K562 (cell line): ENCODE measurements around the gene SLC24A4. TPM values are rescaled to one million over a fixed set of nuclear protein-coding genes. Genes with fewer than 3 reads are reported as not detected.

Experiments used
- ATAC-seq: fragments of 200-7000 bp; cut with Tn5 transposase; 3 replicates; pipeline ENCODE4 v1.9.1; 2020; ENCODE audit warnings: moderate library complexity
- BruUV-seq: library from RNA; stranded (reverse); fragments of 400-500 nt; replicated peaks from 2 replicates; lab custom pipeline; 2021; lab: Mats Ljungman, UMichigan
- CTCF ChIA-PET: fragments of 300-600 bp; formaldehyde crosslinking; extraction: SDS; loops from one replicate; lab custom pipeline; 2021; ENCODE audit warnings: low intra/inter-chr PET ratio; lab: Yijun Ruan, JAX
- POLR2A ChIA-PET: fragments of 300-600, 350-650 bp; sonication (Branson Sonifier 250); formaldehyde crosslinking; extraction: SDS; loops from one replicate; lab custom pipeline; 2021; ENCODE audit warnings: antibody characterized with exemption, inconsistent platforms; lab: Yijun Ruan, JAX
- DNase-seq, 4 experiments: peaks; one replicate each; pipeline versions ENCODE4 v3.0.0 to v3.0.0-alpha.2; 2011 to 2018; ENCODE audit warnings: low spot score in 3 of 4, mixed read lengths in 3 of 4; ENCODE audit errors: extremely low read depth in 1 of 4
- FAIRE-seq: peaks from 2 replicates; lab custom pipeline; 2011; peaks lifted over from hg19 to GRCh38; lab: Jason Lieb, UNC
- H2AFZ ChIP-seq: 2 replicates; pipeline ENCODE4 v1.6.0; 2011; ENCODE audit warnings: low read depth, low read length, control low read depth, inconsistent platforms
- H3K27ac ChIP-seq: fragments of 200-600 bp; 3 replicates; pipeline ENCODE4 v1.8.0; 2011; ENCODE audit warnings: low read depth, mild to moderate bottlenecking, control low read depth, inconsistent platforms, low read length, moderate library complexity, mixed read lengths; ENCODE audit errors: extremely low read depth
- H3K27me3 ChIP-seq, 2 experiments: fragments of 300-600 bp in 1 of 2; 2 replicates in 1 of 2; 3 replicates in 1 of 2; pipeline versions ENCODE4 v1.6.0 to v1.8.0; 2011; ENCODE audit warnings: inconsistent platforms in 2 of 2, low read length in 2 of 2, mild to moderate bottlenecking in 1 of 2, mixed read lengths in 1 of 2, moderate library complexity in 1 of 2; ENCODE audit not compliant: control insufficient read depth in 2 of 2, insufficient read depth in 2 of 2
- H3K36me3 ChIP-seq: fragments of 300-600 bp; 3 replicates; pipeline ENCODE4 v1.8.0; 2011; ENCODE audit warnings: mild to moderate bottlenecking, low read length, inconsistent platforms; ENCODE audit not compliant: control insufficient read depth, insufficient read depth
- H3K4me1 ChIP-seq, 2 experiments: fragments of 200-600 bp in 1 of 2; replicated peaks in 1 of 2; 2 replicates in 1 of 2; 3 replicates in 1 of 2; pipeline versions ENCODE4 v1.5.1 to v1.8.0; 2011; ENCODE audit warnings: inconsistent platforms in 2 of 2, low read length in 2 of 2, mild to moderate bottlenecking in 1 of 2, mixed read lengths in 1 of 2, moderate library complexity in 1 of 2; ENCODE audit not compliant: control insufficient read depth in 2 of 2, insufficient read depth in 2 of 2
- H3K4me2 ChIP-seq: 2 replicates; pipeline ENCODE4 v1.6.1; 2011; ENCODE audit warnings: low read length, control low read depth, inconsistent platforms, mixed read lengths; ENCODE audit not compliant: insufficient read depth
- H3K4me3 ChIP-seq: fragments of 200-600 bp; sonication (generic), shearing (Covaris generic); 2 replicates; pipeline ENCODE4 v1.5.1; 2016; ENCODE audit warnings: control low read depth, inconsistent platforms
- H3K79me2 ChIP-seq: fragments of 200-600 bp; 3 replicates; pipeline ENCODE4 v1.8.0; 2011; ENCODE audit warnings: low read length, inconsistent platforms; ENCODE audit not compliant: control insufficient read depth, insufficient read depth
- H3K9ac ChIP-seq, 2 experiments: 2 replicates each; pipeline versions ENCODE4 v1.6.0 to v1.6.1; 2011; ENCODE audit warnings: low read depth in 2 of 2, low read length in 2 of 2, control low read depth in 1 of 2, inconsistent platforms in 1 of 2, mild to moderate bottlenecking in 1 of 2, mixed read lengths in 1 of 2; ENCODE audit not compliant: insufficient read depth in 1 of 2
- H3K9me1 ChIP-seq: one replicate; pipeline ENCODE4 v1.6.0; 2011; ENCODE audit warnings: inconsistent platforms, mild to moderate bottlenecking, low read length, moderate library complexity; ENCODE audit not compliant: control insufficient read depth, insufficient read depth
- H3K9me3 ChIP-seq: replicated peaks from 2 replicates; pipeline ENCODE4 v1.5.1; 2011; ENCODE audit warnings: low read depth, low read length, inconsistent platforms; ENCODE audit not compliant: control insufficient read depth, insufficient read depth
- H4K20me1 ChIP-seq: replicated peaks from 2 replicates; pipeline ENCODE4 v1.6.1; 2011; ENCODE audit warnings: low read length, inconsistent platforms, mixed read lengths; ENCODE audit not compliant: control insufficient read depth, insufficient read depth
- ATF6 ChIP-seq: sonication (generic); formaldehyde crosslinking; IDR thresholded peaks from 2 replicates; pipeline ENCODE4 v1.4.0; 2020; ENCODE audit warnings: mild to moderate bottlenecking, missing genetic modification reagents
- CBFA2T2 ChIP-seq: fragments of 450-650 bp; conservative IDR thresholded peaks from 2 replicates; pipeline ENCODE4 v1.6.1; 2017; ENCODE audit warnings: mild to moderate bottlenecking
- MEF2D ChIP-seq: conservative IDR thresholded peaks from 2 replicates; pipeline ENCODE4 v1.6.1; 2016; ENCODE audit warnings: low read depth, missing genetic modification characterization, missing compliant biosample characterization
- NFIX ChIP-seq: fragments of 250-450 bp; sonication (Bioruptor Pico); IDR thresholded peaks from 2 replicates; pipeline ENCODE4 v1.4.0; 2020; ENCODE audit warnings: low read depth, mild to moderate bottlenecking, moderate library complexity
- PRMT5 ChIP-seq: sonication (generic); formaldehyde crosslinking; IDR thresholded peaks from 2 replicates; pipeline ENCODE4 v1.5.0; 2020; ENCODE audit warnings: missing genetic modification reagents
- RBM25 ChIP-seq: fragments of 200-400 bp; formaldehyde crosslinking; IDR thresholded peaks from 2 replicates; pipeline ENCODE4 v1.6.1; 2018; ENCODE audit warnings: low read length, low read depth, moderate library complexity; ENCODE audit not compliant: severe bottlenecking
- RFX5 ChIP-seq: IDR thresholded peaks from 2 replicates; pipeline ENCODE4 v1.6.1; 2011; ENCODE audit warnings: low read depth, mild to moderate bottlenecking, improper control_type of control experiment, low read length
- SIN3B ChIP-seq: fragments of 450-650 bp; IDR thresholded peaks from 2 replicates; pipeline ENCODE4 v1.6.1; 2017; ENCODE audit warnings: low read depth, mild to moderate bottlenecking, moderate library complexity
- SMARCB1 ChIP-seq: IDR thresholded peaks from 2 replicates; pipeline ENCODE4 v1.6.1; 2011; ENCODE audit warnings: improper control_type of control experiment, low read depth; ENCODE audit not compliant: insufficient read length
- TCFL5 ChIP-seq: fragments of 250-450 bp; sonication (Bioruptor Pico); conservative IDR thresholded peaks from 2 replicates; pipeline ENCODE4 v1.6.1; 2021; ENCODE audit warnings: mild to moderate bottlenecking, moderate library complexity, matching md5 sums
- WHSC1 ChIP-seq: IDR thresholded peaks from one replicate; pipeline ENCODE4 v1.6.1; 2012; ENCODE audit warnings: low read length, control low read depth, inconsistent platforms
- ZBED1 ChIP-seq: IDR thresholded peaks from 2 replicates; pipeline ENCODE4 v1.6.1; 2014
- ZNF124 ChIP-seq: sonication (generic); formaldehyde crosslinking; IDR thresholded peaks from 2 replicates; pipeline ENCODE4 v1.8.1; 2022; ENCODE audit warnings: missing genetic modification reagents
- ZNF75A ChIP-seq: fragments of 450-650 bp; formaldehyde crosslinking; IDR thresholded peaks from 2 replicates; pipeline ENCODE4 v1.4.0; 2020; ENCODE audit warnings: mild to moderate bottlenecking
- WGBS: fragments of 100-300 bp; shearing (Covaris generic); methylation state at CpG from one replicate; pipeline ENCODE4 v1.1.6; 2016; ENCODE audit warnings: low coverage, mixed read lengths; ENCODE audit not compliant: insufficient coverage; ENCODE audit errors: missing lambda C conversion rate; 5-methylcytosine and 5-hydroxymethylcytosine counted together
- in situ Hi-C: fragments of 300-500 bp; cut with MboI; formaldehyde crosslinking; loops from 4 replicates; pipeline ENCODE4 v1.15.0; 2018; ENCODE audit warnings: inconsistent platforms, mixed read lengths
- intact Hi-C: fragments of 100-400 bp; cut with micrococcal nuclease; formaldehyde crosslinking; loops from 2 replicates; pipeline ENCODE4 v1.14.2; 2022
- polyA plus RNA-seq, 8 experiments: library from polyadenylated mRNA; depleted of rRNA in 4 of 8; stranded (reverse) in 5 of 8; unstranded in 3 of 8; fragments of >200 nt; fragmentation: Nextera tagmentation in 2 of 8; fragmentation: Illumina TruSeq in 1 of 8; extraction: Ambion mirVana in 2 of 8; extraction: Trizol in 1 of 8; gene quantifications; 2 replicates each; pipeline versions ENCODE4 v1.2.1 to v1.2.3, GENCODE V29; 2011 to 2014; ENCODE audit warnings: inconsistent platforms in 1 of 8, missing spikeins in 1 of 8
- total RNA-seq, 7 experiments: library from RNA; depleted of rRNA in 6 of 7; stranded (reverse); fragments of >200 nt in 6 of 7; fragmentation: Illumina TruSeq in 2 of 7; extraction: Trizol in 2 of 7; gene quantifications; 2 replicates each; pipeline versions ENCODE4 v1.2.1 to v1.2.3, GENCODE V29; 2011 to 2021; ENCODE audit warnings: low replicate concordance in 1 of 7

The SLC24A4 gene
- total and polyA plus RNA-seq, 9 of the 15 experiments (the other 6 are each of a cell fraction or from before 2014, with no cell fraction given): not detected

DNA sequence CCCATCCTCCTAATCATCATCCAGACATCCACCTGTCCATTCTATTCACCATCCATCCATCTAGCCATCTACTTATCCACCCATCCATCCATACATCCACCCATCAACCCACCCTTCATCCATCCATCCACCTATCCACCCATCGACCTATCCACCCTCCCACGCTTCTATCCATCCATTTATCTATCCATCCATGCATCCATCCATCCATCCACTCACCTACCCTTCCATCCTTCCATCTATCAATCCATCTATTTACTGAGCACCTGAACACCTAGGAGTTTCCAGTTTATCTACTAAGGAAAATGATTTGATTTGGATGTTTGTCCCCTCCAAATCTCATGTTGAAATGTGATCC is 198.1 kb downstream of the SLC24A4 start:
- ChIA-PET POLR2A (interaction anchor here (0.6 kb wide), 2 partner anchors 31 to 38 kb away, joined by 3 read pairs; no protein-coding TSS in a partner anchor), CTCF (no interaction called here)
- peaks cover 0 to 18% of the 10 kb centered on the region in 2 experiments; a peak in 2 of 5 replicates for H3K27me3 ChIP-seq
- no peaks in the 10 kb centered on the region for H3K9me3 ChIP-seq
- H3K9ac ChIP-seq: no peak overlapping the region
- in situ Hi-C loops: no loop called here
- TF ChIP-seq PRMT5 (CRISPR knock-in tag): no peak
- TF ChIP-seq ZNF124 (CRISPR knock-in tag): no peak
- no peak for TF ChIP-seq RFX5
- TF ChIP-seq ZNF75A: no peak
- TF ChIP-seq NFIX (CRISPR knock-in tag): no peak
- no peak for TF ChIP-seq WHSC1
- TF ChIP-seq ATF6 (CRISPR knock-in tag): no peak
- no peak for TF ChIP-seq SMARCB1
- no peak for TF ChIP-seq SIN3B
- no peak for TF ChIP-seq MEF2D (tag)
- no peak for TF ChIP-seq CBFA2T2
- TF ChIP-seq ZBED1: no peak
- TF ChIP-seq RBM25: no peak
- no peak for TF ChIP-seq TCFL5 (CRISPR knock-in tag)
- TF ChIP-seq, all 486 proteins: peak for 0
- intact Hi-C loops: no loop called here
- H3K36me3 ChIP-seq: no peaks in the 10 kb centered on the region
- no peak overlapping the region for H2AFZ ChIP-seq
- H3K9me1 ChIP-seq: no peaks in the 10 kb centered on the region
- no peaks in the 10 kb centered on the region for H3K79me2 ChIP-seq
- no peak overlapping the region for H3K27ac ChIP-seq
- FAIRE-seq: no peak
- BruUV-seq: no TSS peak
- ATAC-seq: no peak
- H4K20me1 ChIP-seq: no peaks in the 10 kb centered on the region
- H3K4me2 ChIP-seq: no peak overlapping the region
- WGBS: no CpG with 5 or more reads among the region's 2 CpGs
- no peak overlapping the region for H3K4me3 ChIP-seq
- H3K4me1 ChIP-seq: no peaks in the 10 kb centered on the region
- no peak for DNase-seq
